Left kidney (tissue), 2 donors: ENCODE results near the gene IFNA1. TPM values are rescaled to one million over a fixed set of nuclear protein-coding genes. Genes with fewer than 3 reads are reported as not detected.
"Not testable (repeated sequence)": the region's sequence is repeated elsewhere in the genome, so short reads cannot be mapped to it uniquely, and the experiment has no call there.

ENCODE experiments used
- DNase-seq: peaks from one replicate; pipeline ENCODE4 v3.0.0-alpha.2; 2013
- polyA plus RNA-seq: library from polyadenylated mRNA; unstranded; fragments of 120-200 nt; gene quantifications from one replicate; pipeline ENCODE4 v1.2.1, GENCODE V29; 2013; ENCODE audit not compliant: insufficient read length

Gene IFNA1
- polyA plus RNA-seq, 1 donor: not detected

- no peak for DNase-seq
Observed at GRCh38 chr9:21443849-21444625, 3.8 kb downstream of the IFNA1 start.

- not testable (repeated sequence) for DNase-seq
Observed at GRCh38 chr9:21449312-21449711, 9.1 kb downstream of the IFNA1 start.

DNA sequence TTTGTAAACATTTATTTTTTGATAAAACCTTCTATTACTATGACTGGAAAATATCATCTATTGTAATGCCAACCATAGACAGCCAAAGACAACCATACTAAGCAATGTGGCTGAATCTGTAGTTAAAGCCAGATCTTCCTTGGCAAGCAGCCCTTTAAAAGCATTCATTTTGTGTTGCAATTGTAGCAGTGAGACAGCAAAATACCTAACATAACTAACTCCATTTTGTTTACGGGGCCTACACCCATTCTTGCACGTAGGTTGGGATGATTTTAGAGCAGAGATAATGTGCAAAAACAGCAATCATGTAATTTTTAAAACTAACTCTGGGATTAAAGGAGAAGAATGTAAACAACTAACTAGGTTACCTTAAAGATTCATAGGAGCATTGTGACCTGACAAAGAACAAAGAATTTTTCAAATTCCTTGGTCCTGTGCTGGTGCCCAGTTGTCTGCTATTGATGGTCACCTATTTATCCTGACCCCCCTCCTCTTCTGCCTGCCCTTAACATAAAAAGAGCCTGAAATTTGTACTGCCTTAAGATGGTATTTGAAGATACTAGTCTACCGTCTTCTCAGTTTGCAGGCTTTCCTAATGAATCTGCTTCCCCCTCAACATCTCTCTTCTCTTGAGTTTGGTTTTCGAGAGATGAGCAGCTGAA is 10.6 kb downstream of the IFNA1 start:
- no peak for DNase-seq

GRCh38 chr9:21452681-21453080 is 12.4 kb downstream of the IFNA1 start:
- no peak for DNase-seq

DNA sequence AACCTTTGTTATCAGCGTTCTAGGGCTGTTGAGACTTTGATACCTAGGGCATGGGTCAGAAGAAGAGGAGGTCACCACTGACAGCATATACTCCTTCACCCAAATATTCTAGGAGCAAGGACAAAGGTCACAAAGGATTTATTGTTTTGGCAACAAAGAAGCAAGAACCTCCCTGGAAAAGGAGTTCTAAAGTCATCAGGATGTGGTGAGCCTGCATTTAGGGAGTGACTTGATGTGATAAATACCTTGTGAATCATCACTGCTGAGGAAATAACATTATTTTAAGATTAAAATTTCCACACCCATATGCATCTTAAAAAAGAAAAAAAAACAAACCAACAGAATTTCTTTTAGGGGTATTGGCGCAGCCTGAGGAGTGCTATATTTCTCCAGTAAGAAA is 13.9 kb downstream of the IFNA1 start:
- DNase-seq: no peak

- no peak for DNase-seq
Observed at GRCh38 chr9:21455320-21455719, 15.1 kb downstream of the IFNA1 start.

DNA sequence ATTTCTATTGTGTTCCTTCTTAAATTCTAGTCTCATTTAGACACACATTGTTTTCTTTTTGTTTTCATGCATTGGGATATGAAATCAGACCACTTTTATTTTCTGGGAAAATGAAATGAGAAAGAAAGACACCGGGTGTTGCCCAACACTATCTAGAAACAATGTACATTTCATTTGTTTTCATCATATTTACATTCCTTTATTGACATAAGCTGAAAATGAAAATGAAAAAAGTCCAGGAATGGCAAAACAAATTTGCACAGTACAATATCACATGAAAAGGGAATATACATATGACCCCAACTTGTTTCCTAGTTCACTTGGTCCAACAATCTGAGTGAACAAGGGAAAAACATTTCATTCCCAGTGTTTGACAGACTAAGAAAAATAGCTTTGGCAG is 21.1 kb downstream of the IFNA1 start:
- no peak for DNase-seq

DNA sequence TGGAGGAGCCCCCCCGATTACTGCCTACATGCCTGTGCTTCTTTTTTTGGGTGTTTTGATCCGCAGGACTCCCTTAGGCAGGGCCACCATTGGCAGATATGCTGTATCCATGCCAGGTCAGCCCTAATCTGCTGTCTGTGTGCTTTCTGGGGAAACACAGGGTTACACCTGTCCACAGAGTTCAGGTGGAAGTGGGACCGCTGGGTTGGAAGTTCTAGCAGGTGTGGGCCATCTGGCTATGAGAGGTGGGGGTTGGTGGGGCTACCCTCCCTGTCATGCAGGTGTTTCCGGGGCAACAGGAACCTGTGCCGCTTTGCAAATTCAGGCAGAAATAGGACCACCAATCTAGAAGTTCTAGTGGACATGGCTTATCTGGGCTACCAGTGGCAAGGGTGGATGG is 24.9 kb downstream of the IFNA1 start:
- no peak for DNase-seq

DNA sequence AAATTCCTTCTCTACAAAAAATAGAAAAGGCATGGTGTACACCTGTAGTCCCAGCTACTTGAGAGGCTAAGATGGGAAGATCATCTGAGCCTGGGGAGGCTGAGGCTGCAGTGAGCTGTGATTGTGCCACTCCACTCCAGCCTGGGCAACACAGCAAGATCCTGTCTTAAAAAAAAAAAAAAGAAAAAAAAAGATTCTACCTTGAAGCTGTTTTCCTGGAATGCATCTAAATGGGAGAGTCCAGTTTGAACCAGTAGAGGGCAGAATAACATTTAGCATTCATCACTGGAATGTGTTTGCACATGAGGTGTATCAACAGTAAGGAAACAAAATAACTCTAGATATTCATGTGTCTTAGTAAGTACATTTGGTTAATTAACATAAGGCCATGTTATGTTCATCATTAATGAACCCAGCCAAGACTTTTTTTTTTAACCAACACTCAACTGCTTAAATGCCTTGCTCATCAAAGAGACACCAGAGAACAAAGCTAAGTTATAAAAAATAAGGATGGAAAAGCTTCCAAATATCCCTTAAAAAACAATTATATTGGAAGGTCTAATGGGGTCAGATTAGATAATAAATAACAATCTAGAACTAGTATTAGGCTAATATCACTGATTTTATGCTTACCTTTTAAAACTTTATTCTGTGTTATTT is 25.8 kb downstream of the IFNA1 start:
- DNase-seq: peak; percentile 47

- DNase-seq: no peak
Observed at GRCh38 chr9:21470126-21470525, 29.9 kb downstream of the IFNA1 start.

- no peak for DNase-seq
Observed at GRCh38 chr9:21473236-21473635, 33.0 kb downstream of the IFNA1 start.

- no peak for DNase-seq
Observed at GRCh38 chr9:21477466-21477865, 37.2 kb downstream of the IFNA1 start.

GRCh38 chr9:21479152-21479702 is 39.0 kb downstream of the IFNA1 start:
- no peak for DNase-seq

GRCh38 chr9:21481470-21482056 is 41.3 kb downstream of the IFNA1 start:
- no peak for DNase-seq

DNA sequence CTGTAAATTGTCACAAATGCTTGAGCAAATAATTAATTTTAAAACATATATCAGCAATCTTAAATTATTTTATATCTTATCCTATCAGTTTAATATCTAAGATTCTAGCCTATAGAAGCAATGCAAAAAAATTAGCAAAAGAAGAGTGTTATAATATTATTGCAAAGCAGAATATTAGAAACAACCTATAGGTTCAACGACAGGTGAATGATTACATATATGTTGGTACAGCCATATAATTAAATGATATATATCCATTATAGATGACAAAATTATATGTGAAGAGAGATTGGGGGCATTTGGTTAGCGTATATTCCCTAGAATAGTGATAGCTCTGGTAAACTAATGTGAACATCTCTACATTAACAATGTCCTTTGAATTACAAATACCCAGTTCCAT is 42.0 kb downstream of the IFNA1 start, which contains the start of gene IFNE:
TSS of gene IFNE (minus strand) at position 101 of the 400 bp plus-strand sequence. CDS start 619 bp downstream, outside the sequence.
- DNase-seq: no peak

Other genes starting within 250 kb of the IFNA1 start
- not detected for gene IFNA7, start 238.2 kb upstream of the IFNA1 start, polyA plus RNA-seq
- gene IFNA10, start 233.3 kb upstream of the IFNA1 start, polyA plus RNA-seq: not detected
- gene IFNA16, start 223.1 kb upstream of the IFNA1 start, polyA plus RNA-seq: not detected
- not detected for gene IFNA17, start 212.2 kb upstream of the IFNA1 start, polyA plus RNA-seq
- gene IFNA14, start 200.4 kb upstream of the IFNA1 start, polyA plus RNA-seq: not detected
- gene IFNA5, start 135.1 kb upstream of the IFNA1 start, polyA plus RNA-seq: not detected
- gene KLHL9, start 105.0 kb upstream of the IFNA1 start, polyA plus RNA-seq: 53.7 TPM
- not detected for gene IFNA6, start 89.6 kb upstream of the IFNA1 start, polyA plus RNA-seq
- gene IFNA13, start 72.4 kb upstream of the IFNA1 start, polyA plus RNA-seq: not detected
- not detected for gene IFNA2, start 55.0 kb upstream of the IFNA1 start, polyA plus RNA-seq
- gene IFNA8, start 31.3 kb upstream of the IFNA1 start, polyA plus RNA-seq: not detected
- gene IFNE, start 41.9 kb downstream of the IFNA1 start, polyA plus RNA-seq: 0.15 TPM